GM12878 (cell line): ENCODE results near the gene CLDN15. TPM values are rescaled to one million over a fixed set of nuclear protein-coding genes. Genes with fewer than 3 reads are reported as not detected.
A peak's percentile ranks its signal among the peaks of the same experiment; 100 is the strongest.

Source experiments
- DPF2 ChIP-seq: fragments of 450-650 bp; IDR thresholded peaks from 2 replicates; pipeline ENCODE4 v1.6.1; 2017; ENCODE audit warnings: mild to moderate bottlenecking
- ESRRA ChIP-seq: IDR thresholded peaks from 2 replicates; pipeline ENCODE4 v1.6.1; 2012; ENCODE audit warnings: mild to moderate bottlenecking, low read length, improper control_type of control experiment
- GATAD2B ChIP-seq: fragments of 450-650 bp; conservative IDR thresholded peaks from 2 replicates; pipeline ENCODE4 v1.6.1; 2017; ENCODE audit warnings: low read depth, mild to moderate bottlenecking, moderate library complexity
- IRF4 ChIP-seq: IDR thresholded peaks from 2 replicates; pipeline ENCODE4 v1.6.1; 2011; ENCODE audit warnings: low read depth, low read length
- MTA2 ChIP-seq: fragments of 450-650 bp; IDR thresholded peaks from 2 replicates; pipeline ENCODE4 v1.6.1; 2016; ENCODE audit warnings: low read depth, mild to moderate bottlenecking, moderate library complexity
- RBBP5 ChIP-seq: fragments of 200-600 bp; sonication (generic); conservative IDR thresholded peaks from 2 replicates; pipeline ENCODE4 v1.6.1; 2016
- RCOR1 ChIP-seq: conservative IDR thresholded peaks from 2 replicates; pipeline ENCODE4 v1.6.1; 2012; ENCODE audit warnings: low read depth, low read length, improper control_type of control experiment
- ZZZ3 ChIP-seq: IDR thresholded peaks from 2 replicates; pipeline ENCODE4 v1.6.1; 2011; ENCODE audit warnings: low read depth; ENCODE audit not compliant: control insufficient read depth, insufficient read length
- polyA plus RNA-seq, 11 experiments: library from polyadenylated mRNA; depleted of rRNA in 4 of 11; unstranded in 6 of 11; stranded (reverse) in 5 of 11; fragments of >200 nt; fragmentation: Nextera tagmentation in 4 of 11; fragmentation: Illumina TruSeq in 1 of 11; extraction: Ambion mirVana in 4 of 11; extraction: Trizol in 1 of 11; gene quantifications; 1 replicate in 1 of 11; 2 replicates in 10 of 11; pipeline versions ENCODE4 v1.2.1 to v1.2.3, GENCODE V29; 2011 to 2016; ENCODE audit warnings: inconsistent platforms in 2 of 11, missing spikeins in 2 of 11, low read depth in 1 of 11
- total RNA-seq, 4 experiments: library from RNA; depleted of rRNA in 3 of 4; stranded (reverse); fragments of >200 nt in 3 of 4; fragmentation: Illumina TruSeq in 1 of 4; extraction: Trizol in 1 of 4; gene quantifications; 2 replicates each; pipeline versions ENCODE4 v1.2.1 to v1.2.3, GENCODE V29; 2013 to 2021
- TF ChIP-seq, protein P1 (sequence below): fragments of 450-650 bp; IDR thresholded peaks from 2 replicates; pipeline ENCODE4 v1.6.1; 2017; ENCODE audit warnings: mild to moderate bottlenecking, moderate library complexity
- TF ChIP-seq, protein P2 (sequence below): fragments of 450-650 bp; IDR thresholded peaks from 2 replicates; pipeline ENCODE4 v1.6.1; 2016; ENCODE audit warnings: mild to moderate bottlenecking, moderate library complexity, borderline replicate concordance
- TF ChIP-seq, protein P3 (sequence below): fragments of 450-650 bp; IDR thresholded peaks from 2 replicates; pipeline ENCODE4 v1.6.1; 2014; ENCODE audit warnings: mild to moderate bottlenecking
- TF ChIP-seq, protein P4 (sequence below): fragments of 450-650 bp; IDR thresholded peaks from 2 replicates; pipeline ENCODE4 v1.6.1; 2017; ENCODE audit warnings: borderline replicate concordance
- TF ChIP-seq, protein P5 (sequence below): fragments of 450-650 bp; IDR thresholded peaks from 2 replicates; pipeline ENCODE4 v1.6.1; 2016; ENCODE audit warnings: mild to moderate bottlenecking
- TF ChIP-seq, protein P6 (sequence below): fragments of 450-650 bp; IDR thresholded peaks from 2 replicates; pipeline ENCODE4 v1.6.1; 2018; ENCODE audit warnings: mild to moderate bottlenecking, low read depth, moderate library complexity; ENCODE audit not compliant: partially characterized antibody

CLDN15 gene
- total and polyA plus RNA-seq, 10 of the 15 experiments (the other 5 are each of a cell fraction or from before 2014, with no cell fraction given) = 0.47 to 15.0 (median 6.6) TPM

DNA sequence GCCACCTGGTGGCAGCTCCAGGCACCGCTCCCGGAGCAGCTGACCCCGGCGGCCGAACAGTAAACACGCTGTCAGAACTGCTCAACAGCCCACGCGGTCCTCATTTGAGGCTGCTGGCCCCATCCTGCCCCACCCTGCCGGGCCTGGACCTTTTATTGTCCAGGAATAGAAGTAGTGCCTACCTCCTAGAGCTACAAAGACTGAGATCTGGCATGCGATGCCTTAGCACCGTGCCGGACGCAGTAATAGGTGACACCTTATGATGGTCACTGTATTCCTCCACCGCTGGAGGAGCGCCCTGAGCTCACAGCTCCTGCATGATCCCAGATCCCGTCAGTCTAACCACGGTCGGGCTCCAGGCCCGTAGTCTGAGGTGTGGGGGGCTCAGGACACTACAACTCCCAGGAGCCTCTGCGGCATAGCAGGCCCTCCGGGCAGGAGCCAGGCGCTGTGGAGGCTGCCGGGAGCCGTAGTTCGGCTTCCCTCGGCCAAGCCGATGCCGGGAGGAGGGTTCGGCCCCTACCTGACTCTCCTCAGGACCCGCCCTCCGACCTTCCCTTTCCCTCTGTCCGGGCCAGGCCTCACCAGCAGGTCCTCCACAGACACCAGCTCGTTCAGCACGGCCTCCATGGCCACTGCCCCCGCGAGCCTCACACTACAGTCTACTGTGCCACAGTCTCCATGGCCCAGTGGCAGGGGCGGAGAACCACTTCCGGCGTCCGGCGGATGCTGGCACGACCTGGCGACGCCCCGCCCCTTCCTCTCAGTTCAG is 7.0 kb upstream of the CLDN15 start, which contains the start of gene FIS1 (continued):
- TF ChIP-seq, protein P1, sequence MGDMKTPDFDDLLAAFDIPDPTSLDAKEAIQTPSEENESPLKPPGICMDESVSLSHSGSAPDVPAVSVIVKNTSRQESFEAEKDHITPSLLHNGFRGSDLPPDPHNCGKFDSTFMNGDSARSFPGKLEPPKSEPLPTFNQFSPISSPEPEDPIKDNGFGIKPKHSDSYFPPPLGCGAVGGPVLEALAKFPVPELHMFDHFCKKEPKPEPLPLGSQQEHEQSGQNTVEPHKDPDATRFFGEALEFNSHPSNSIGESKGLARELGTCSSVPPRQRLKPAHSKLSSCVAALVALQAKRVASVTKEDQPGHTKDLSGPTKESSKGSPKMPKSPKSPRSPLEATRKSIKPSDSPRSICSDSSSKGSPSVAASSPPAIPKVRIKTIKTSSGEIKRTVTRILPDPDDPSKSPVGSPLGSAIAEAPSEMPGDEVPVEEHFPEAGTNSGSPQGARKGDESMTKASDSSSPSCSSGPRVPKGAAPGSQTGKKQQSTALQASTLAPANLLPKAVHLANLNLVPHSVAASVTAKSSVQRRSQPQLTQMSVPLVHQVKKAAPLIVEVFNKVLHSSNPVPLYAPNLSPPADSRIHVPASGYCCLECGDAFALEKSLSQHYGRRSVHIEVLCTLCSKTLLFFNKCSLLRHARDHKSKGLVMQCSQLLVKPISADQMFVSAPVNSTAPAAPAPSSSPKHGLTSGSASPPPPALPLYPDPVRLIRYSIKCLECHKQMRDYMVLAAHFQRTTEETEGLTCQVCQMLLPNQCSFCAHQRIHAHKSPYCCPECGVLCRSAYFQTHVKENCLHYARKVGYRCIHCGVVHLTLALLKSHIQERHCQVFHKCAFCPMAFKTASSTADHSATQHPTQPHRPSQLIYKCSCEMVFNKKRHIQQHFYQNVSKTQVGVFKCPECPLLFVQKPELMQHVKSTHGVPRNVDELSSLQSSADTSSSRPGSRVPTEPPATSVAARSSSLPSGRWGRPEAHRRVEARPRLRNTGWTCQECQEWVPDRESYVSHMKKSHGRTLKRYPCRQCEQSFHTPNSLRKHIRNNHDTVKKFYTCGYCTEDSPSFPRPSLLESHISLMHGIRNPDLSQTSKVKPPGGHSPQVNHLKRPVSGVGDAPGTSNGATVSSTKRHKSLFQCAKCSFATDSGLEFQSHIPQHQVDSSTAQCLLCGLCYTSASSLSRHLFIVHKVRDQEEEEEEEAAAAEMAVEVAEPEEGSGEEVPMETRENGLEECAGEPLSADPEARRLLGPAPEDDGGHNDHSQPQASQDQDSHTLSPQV = no peak
- TF ChIP-seq, protein P2, sequence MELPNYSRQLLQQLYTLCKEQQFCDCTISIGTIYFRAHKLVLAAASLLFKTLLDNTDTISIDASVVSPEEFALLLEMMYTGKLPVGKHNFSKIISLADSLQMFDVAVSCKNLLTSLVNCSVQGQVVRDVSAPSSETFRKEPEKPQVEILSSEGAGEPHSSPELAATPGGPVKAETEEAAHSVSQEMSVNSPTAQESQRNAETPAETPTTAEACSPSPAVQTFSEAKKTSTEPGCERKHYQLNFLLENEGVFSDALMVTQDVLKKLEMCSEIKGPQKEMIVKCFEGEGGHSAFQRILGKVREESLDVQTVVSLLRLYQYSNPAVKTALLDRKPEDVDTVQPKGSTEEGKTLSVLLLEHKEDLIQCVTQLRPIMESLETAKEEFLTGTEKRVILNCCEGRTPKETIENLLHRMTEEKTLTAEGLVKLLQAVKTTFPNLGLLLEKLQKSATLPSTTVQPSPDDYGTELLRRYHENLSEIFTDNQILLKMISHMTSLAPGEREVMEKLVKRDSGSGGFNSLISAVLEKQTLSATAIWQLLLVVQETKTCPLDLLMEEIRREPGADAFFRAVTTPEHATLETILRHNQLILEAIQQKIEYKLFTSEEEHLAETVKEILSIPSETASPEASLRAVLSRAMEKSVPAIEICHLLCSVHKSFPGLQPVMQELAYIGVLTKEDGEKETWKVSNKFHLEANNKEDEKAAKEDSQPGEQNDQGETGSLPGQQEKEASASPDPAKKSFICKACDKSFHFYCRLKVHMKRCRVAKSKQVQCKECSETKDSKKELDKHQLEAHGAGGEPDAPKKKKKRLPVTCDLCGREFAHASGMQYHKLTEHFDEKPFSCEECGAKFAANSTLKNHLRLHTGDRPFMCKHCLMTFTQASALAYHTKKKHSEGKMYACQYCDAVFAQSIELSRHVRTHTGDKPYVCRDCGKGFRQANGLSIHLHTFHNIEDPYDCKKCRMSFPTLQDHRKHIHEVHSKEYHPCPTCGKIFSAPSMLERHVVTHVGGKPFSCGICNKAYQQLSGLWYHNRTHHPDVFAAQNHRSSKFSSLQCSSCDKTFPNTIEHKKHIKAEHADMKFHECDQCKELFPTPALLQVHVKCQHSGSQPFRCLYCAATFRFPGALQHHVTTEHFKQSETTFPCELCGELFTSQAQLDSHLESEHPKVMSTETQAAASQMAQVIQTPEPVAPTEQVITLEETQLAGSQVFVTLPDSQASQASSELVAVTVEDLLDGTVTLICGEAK = peak; percentile 95
- peak; percentile 30; the same call in 1 of the 2 replicates for TF ChIP-seq MTA2
- TF ChIP-seq, protein P3, sequence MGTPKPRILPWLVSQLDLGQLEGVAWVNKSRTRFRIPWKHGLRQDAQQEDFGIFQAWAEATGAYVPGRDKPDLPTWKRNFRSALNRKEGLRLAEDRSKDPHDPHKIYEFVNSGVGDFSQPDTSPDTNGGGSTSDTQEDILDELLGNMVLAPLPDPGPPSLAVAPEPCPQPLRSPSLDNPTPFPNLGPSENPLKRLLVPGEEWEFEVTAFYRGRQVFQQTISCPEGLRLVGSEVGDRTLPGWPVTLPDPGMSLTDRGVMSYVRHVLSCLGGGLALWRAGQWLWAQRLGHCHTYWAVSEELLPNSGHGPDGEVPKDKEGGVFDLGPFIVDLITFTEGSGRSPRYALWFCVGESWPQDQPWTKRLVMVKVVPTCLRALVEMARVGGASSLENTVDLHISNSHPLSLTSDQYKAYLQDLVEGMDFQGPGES = no peak
- no peak for TF ChIP-seq IRF4
- no peak for TF ChIP-seq RBBP5
- TF ChIP-seq, protein P4, sequence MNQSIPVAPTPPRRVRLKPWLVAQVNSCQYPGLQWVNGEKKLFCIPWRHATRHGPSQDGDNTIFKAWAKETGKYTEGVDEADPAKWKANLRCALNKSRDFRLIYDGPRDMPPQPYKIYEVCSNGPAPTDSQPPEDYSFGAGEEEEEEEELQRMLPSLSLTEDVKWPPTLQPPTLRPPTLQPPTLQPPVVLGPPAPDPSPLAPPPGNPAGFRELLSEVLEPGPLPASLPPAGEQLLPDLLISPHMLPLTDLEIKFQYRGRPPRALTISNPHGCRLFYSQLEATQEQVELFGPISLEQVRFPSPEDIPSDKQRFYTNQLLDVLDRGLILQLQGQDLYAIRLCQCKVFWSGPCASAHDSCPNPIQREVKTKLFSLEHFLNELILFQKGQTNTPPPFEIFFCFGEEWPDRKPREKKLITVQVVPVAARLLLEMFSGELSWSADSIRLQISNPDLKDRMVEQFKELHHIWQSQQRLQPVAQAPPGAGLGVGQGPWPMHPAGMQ = no peak
- TF ChIP-seq GATAD2B = 0 out of 2 replicates have a peak, but pooled peaks have one; percentile 72
- peak; percentile 59; the same call in 1 of the 2 replicates for TF ChIP-seq RCOR1
- no peak for TF ChIP-seq ESRRA
- TF ChIP-seq ZZZ3 = no peak
- TF ChIP-seq, protein P5, sequence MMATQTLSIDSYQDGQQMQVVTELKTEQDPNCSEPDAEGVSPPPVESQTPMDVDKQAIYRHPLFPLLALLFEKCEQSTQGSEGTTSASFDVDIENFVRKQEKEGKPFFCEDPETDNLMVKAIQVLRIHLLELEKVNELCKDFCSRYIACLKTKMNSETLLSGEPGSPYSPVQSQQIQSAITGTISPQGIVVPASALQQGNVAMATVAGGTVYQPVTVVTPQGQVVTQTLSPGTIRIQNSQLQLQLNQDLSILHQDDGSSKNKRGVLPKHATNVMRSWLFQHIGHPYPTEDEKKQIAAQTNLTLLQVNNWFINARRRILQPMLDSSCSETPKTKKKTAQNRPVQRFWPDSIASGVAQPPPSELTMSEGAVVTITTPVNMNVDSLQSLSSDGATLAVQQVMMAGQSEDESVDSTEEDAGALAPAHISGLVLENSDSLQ = peak; percentile 30
- TF ChIP-seq DPF2 = peak; percentile 54
- TF ChIP-seq, protein P6, sequence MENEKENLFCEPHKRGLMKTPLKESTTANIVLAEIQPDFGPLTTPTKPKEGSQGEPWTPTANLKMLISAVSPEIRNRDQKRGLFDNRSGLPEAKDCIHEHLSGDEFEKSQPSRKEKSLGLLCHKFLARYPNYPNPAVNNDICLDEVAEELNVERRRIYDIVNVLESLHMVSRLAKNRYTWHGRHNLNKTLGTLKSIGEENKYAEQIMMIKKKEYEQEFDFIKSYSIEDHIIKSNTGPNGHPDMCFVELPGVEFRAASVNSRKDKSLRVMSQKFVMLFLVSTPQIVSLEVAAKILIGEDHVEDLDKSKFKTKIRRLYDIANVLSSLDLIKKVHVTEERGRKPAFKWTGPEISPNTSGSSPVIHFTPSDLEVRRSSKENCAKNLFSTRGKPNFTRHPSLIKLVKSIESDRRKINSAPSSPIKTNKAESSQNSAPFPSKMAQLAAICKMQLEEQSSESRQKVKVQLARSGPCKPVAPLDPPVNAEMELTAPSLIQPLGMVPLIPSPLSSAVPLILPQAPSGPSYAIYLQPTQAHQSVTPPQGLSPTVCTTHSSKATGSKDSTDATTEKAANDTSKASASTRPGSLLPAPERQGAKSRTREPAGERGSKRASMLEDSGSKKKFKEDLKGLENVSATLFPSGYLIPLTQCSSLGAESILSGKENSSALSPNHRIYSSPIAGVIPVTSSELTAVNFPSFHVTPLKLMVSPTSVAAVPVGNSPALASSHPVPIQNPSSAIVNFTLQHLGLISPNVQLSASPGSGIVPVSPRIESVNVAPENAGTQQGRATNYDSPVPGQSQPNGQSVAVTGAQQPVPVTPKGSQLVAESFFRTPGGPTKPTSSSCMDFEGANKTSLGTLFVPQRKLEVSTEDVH = peak; percentile 68
